ENCODE measurements around the gene GABPA. TPM values are rescaled to one million over a fixed set of nuclear protein-coding genes. Genes with fewer than 3 reads are reported as not detected.

The GABPA gene
- polyA plus RNA-seq, 1 of the 3 experiments (the other 2 are of a cell fraction) = 6.2 TPM

DNA sequence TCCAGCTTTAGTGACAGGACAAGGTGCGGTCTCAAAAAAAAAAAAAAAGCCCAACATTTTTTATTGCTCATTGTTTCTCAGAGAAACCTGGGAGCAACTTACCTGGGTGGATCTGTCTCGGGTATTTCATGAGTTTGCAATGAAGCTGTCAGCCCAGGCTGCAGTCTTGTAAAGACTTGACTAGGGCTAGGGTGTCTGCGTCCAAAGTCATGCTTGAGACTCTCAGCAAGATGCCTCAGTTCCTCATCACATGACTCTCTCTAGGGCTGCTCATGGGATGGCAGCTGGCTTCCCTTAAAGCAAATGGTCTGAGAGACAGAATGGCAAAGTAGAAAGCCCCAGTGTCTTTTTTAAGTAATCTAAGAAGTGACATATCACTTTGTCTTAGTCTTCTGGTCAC lies 8.1 kb downstream of the GABPA start:
- POLR2A ChIA-PET = interaction anchor here (0.7 kb wide), 1 partner anchor 1517 kb away, joined by 5 read pairs; no protein-coding TSS in a partner anchor
- CTCF ChIA-PET = interaction anchor here (1.0 kb wide), 1 partner anchor 135 kb away, joined by 4 read pairs; no protein-coding TSS in a partner anchor
- H3F3A ChIP-seq (replicated peaks; ENCODE audit: insufficient read depth) = peaks cover 5% of the 10 kb centered on the region

DNA sequence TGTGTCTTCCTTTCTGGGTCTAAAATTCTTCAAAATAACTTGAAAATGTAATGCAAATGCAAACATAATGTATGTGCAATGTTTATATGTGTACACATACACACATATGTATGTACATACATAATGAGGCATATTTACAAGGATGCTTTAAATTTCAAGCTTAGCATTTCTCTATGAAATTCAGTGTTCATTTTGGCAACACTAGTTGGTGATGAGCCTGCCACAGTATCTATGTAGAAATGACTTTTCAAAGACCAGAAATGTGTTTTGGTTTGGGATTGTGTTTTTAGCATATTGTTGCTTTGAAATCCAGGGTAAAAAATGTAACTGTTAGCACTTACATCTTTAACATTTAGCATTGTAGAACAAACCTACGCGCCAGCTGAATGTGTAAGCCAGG lies 10.1 kb downstream of the GABPA start:
- Histone ChIP-seq H3K9me2 (no peaks in the 10 kb centered on the region), H3K4me1 (ENCODE audit: control insufficient read depth in 1 of 2, insufficient read depth in 2 of 2, low read depth in 1 of 2, low read length in 1 of 2) (no peaks in the 10 kb centered on the region), H4K20me1 (ENCODE audit: insufficient read depth) (no peaks in the 10 kb centered on the region), H3K27ac (ENCODE audit: low read depth in 2 of 2, low read length in 1 of 2) (no peak overlapping the region), H3K79me2 (ENCODE audit: insufficient read depth) (peaks cover 15% of the 10 kb centered on the region; the same call in 1 of the 2 replicates), H3K9me3 (no peaks in the 10 kb centered on the region), H3K4me3 (ENCODE audit: low read depth in 2 of 2, low read length in 1 of 2) (no peak overlapping the region), H3K27me3 (ENCODE audit: insufficient read depth) (no peaks in the 10 kb centered on the region), H3K9ac (no peak overlapping the region), H2AFZ (ENCODE audit: low read depth) (no peak overlapping the region), H3K36me3 (replicated peaks in 1 of 2; ENCODE audit: control insufficient read depth in 1 of 2, insufficient read depth in 2 of 2, low read length in 1 of 2) (peaks cover 15 to 23% of the 10 kb centered on the region in 2 experiments), H3K4me2 (no peak overlapping the region), H3F3A (replicated peaks; ENCODE audit: insufficient read depth) (peaks cover 8% of the 10 kb centered on the region)
- no peak for DNase-seq
- CTCF ChIA-PET = interaction anchor here (0.8 to 1.5 kb wide), 2 partner anchors 46 to 57 kb away, joined by 3 to 4 read pairs; no protein-coding TSS in a partner anchor
- TF ChIP-seq MEF2A (IDR thresholded peaks at IDR 0.05; ENCODE audit: borderline replicate concordance, low read depth) (no peak), MXI1 (IDR thresholded peaks at IDR 0.05; ENCODE audit: low read depth, low read length) (no peak), FOXM1 (IDR thresholded peaks at IDR 0.05; ENCODE audit: low read depth) (no peak), ELF1 (IDR thresholded peaks at IDR 0.05) (no peak), TAF1 (IDR thresholded peaks at IDR 0.05; ENCODE audit: borderline replicate concordance, low read depth, low read length) (no peak), JUND (IDR thresholded peaks at IDR 0.05) (no peak), USF2 (IDR thresholded peaks at IDR 0.05; ENCODE audit: borderline replicate concordance, low read depth, low read length) (no peak), RAD21 (IDR thresholded peaks at IDR 0.05; ENCODE audit: low read length) (no peak)
- TF ChIP-seq, protein P1, sequence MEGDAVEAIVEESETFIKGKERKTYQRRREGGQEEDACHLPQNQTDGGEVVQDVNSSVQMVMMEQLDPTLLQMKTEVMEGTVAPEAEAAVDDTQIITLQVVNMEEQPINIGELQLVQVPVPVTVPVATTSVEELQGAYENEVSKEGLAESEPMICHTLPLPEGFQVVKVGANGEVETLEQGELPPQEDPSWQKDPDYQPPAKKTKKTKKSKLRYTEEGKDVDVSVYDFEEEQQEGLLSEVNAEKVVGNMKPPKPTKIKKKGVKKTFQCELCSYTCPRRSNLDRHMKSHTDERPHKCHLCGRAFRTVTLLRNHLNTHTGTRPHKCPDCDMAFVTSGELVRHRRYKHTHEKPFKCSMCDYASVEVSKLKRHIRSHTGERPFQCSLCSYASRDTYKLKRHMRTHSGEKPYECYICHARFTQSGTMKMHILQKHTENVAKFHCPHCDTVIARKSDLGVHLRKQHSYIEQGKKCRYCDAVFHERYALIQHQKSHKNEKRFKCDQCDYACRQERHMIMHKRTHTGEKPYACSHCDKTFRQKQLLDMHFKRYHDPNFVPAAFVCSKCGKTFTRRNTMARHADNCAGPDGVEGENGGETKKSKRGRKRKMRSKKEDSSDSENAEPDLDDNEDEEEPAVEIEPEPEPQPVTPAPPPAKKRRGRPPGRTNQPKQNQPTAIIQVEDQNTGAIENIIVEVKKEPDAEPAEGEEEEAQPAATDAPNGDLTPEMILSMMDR (IDR thresholded peaks at IDR 0.05) = no peak
- TF ChIP-seq, protein P2, sequence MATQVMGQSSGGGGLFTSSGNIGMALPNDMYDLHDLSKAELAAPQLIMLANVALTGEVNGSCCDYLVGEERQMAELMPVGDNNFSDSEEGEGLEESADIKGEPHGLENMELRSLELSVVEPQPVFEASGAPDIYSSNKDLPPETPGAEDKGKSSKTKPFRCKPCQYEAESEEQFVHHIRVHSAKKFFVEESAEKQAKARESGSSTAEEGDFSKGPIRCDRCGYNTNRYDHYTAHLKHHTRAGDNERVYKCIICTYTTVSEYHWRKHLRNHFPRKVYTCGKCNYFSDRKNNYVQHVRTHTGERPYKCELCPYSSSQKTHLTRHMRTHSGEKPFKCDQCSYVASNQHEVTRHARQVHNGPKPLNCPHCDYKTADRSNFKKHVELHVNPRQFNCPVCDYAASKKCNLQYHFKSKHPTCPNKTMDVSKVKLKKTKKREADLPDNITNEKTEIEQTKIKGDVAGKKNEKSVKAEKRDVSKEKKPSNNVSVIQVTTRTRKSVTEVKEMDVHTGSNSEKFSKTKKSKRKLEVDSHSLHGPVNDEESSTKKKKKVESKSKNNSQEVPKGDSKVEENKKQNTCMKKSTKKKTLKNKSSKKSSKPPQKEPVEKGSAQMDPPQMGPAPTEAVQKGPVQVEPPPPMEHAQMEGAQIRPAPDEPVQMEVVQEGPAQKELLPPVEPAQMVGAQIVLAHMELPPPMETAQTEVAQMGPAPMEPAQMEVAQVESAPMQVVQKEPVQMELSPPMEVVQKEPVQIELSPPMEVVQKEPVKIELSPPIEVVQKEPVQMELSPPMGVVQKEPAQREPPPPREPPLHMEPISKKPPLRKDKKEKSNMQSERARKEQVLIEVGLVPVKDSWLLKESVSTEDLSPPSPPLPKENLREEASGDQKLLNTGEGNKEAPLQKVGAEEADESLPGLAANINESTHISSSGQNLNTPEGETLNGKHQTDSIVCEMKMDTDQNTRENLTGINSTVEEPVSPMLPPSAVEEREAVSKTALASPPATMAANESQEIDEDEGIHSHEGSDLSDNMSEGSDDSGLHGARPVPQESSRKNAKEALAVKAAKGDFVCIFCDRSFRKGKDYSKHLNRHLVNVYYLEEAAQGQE (IDR thresholded peaks at IDR 0.05; ENCODE audit: low read depth, low read length) = no peak
- WGBS (ENCODE audit: low lambda C conversion rate) = 97% methylated on average over 2 of the region's 2 CpGs
- POLR2A ChIA-PET = no interaction called here

More for the DNA sequence above, 8.1 kb downstream of the GABPA start:
- no peaks in the 10 kb centered on the region for H3K9me2 ChIP-seq
- no peaks in the 10 kb centered on the region for H4K20me1 ChIP-seq (ENCODE audit: insufficient read depth)
- H3K4me3 ChIP-seq (ENCODE audit: low read depth in 2 of 2, low read length in 1 of 2) = no peak overlapping the region
- TF ChIP-seq RAD21 (IDR thresholded peaks at IDR 0.05; ENCODE audit: low read length) = no peak
- TF ChIP-seq NRF1 (IDR thresholded peaks at IDR 0.05; ENCODE audit: low read depth, low read length) = no peak
- TF ChIP-seq EZH2phosphoT487 (IDR thresholded peaks at IDR 0.05; ENCODE audit: borderline replicate concordance, low read depth) = no peak
- no peak for TF ChIP-seq RXRA (IDR thresholded peaks at IDR 0.05; ENCODE audit: borderline replicate concordance, low read depth)
- no peak for TF ChIP-seq RFX5 (IDR thresholded peaks at IDR 0.05; ENCODE audit: low read length)
- TF ChIP-seq RCOR1 (IDR thresholded peaks at IDR 0.05; ENCODE audit: low read length) = no peak
- TF ChIP-seq GATA2 (CRISPR knock-in tag; IDR thresholded peaks at IDR 0.05) = no peak
- no peak for TF ChIP-seq FOXM1 (IDR thresholded peaks at IDR 0.05; ENCODE audit: low read depth)
- no peak for TF ChIP-seq MEF2A (IDR thresholded peaks at IDR 0.05; ENCODE audit: borderline replicate concordance, low read depth)
- TF ChIP-seq POLR2AphosphoS5 (IDR thresholded peaks at IDR 0.05; ENCODE audit: low read depth, low read length) = no peak
- no peak for TF ChIP-seq TEAD4 (IDR thresholded peaks at IDR 0.05; ENCODE audit: borderline replicate concordance, insufficient read depth)
- peaks cover 35% of the 10 kb centered on the region for H3K79me2 ChIP-seq (ENCODE audit: insufficient read depth)
- H3K27me3 ChIP-seq (ENCODE audit: insufficient read depth) = no peaks in the 10 kb centered on the region
- H3K9ac ChIP-seq = no peak overlapping the region
- no peak overlapping the region for H2AFZ ChIP-seq (ENCODE audit: low read depth)
- H3K4me1 ChIP-seq (ENCODE audit: control insufficient read depth in 1 of 2, insufficient read depth in 2 of 2, low read depth in 1 of 2, low read length in 1 of 2) = no peaks in the 10 kb centered on the region; a peak in 2 of 4 replicates
- H3K4me2 ChIP-seq = no peak overlapping the region
- H3K36me3 ChIP-seq (replicated peaks in 1 of 2; ENCODE audit: control insufficient read depth in 1 of 2, insufficient read depth in 2 of 2, low read length in 1 of 2) = peaks cover 15 to 18% of the 10 kb centered on the region in 2 experiments
- no peaks in the 10 kb centered on the region for H3K9me3 ChIP-seq
- 100% methylated on average over 3 of the region's 3 CpGs for WGBS (ENCODE audit: low lambda C conversion rate)
- no peak overlapping the region for H3K27ac ChIP-seq (ENCODE audit: low read depth in 2 of 2, low read length in 1 of 2)
- no peak for DNase-seq

Data from SK-N-SH (cell line).